Panc1 (cell line): ENCODE results near the gene ZNF18.

ENCODE experiments used
- POLR2AphosphoS5 ChIP-seq: IDR thresholded peaks from 2 replicates; pipeline ENCODE4 v1.6.1; 2012; ENCODE audit warnings: mild to moderate bottlenecking, low read depth, low read length, moderate library complexity
- SIN3A ChIP-seq: IDR thresholded peaks from 2 replicates; pipeline ENCODE4 v1.6.1; 2012; ENCODE audit warnings: low read depth, mild to moderate bottlenecking, low read length, moderate library complexity, borderline replicate concordance; ENCODE audit not compliant: insufficient read depth
- TCF7L2 ChIP-seq: IDR thresholded peaks from 2 replicates; pipeline ENCODE4 v1.6.1; 2011; ENCODE audit warnings: mild to moderate bottlenecking, low read depth, low read length, inconsistent platforms
- TF ChIP-seq, protein P1 (sequence below): fragments of 450-650 bp; IDR thresholded peaks from 2 replicates; pipeline ENCODE4 v1.5.1; 2017; ENCODE audit warnings: mild to moderate bottlenecking
- TF ChIP-seq, protein P2 (sequence below), 2 experiments: IDR thresholded peaks; 2 replicates each; pipeline ENCODE4 v1.6.1; 2011 to 2012; ENCODE audit warnings: low read depth in 2 of 2, control low read depth in 1 of 2, low read length in 1 of 2, mild to moderate bottlenecking in 1 of 2, moderate library complexity in 1 of 2; ENCODE audit not compliant: insufficient read depth in 1 of 2

GRCh38 chr17:11952610-11953009 is 44.7 kb downstream of the ZNF18 start:
- TF ChIP-seq, protein P1, sequence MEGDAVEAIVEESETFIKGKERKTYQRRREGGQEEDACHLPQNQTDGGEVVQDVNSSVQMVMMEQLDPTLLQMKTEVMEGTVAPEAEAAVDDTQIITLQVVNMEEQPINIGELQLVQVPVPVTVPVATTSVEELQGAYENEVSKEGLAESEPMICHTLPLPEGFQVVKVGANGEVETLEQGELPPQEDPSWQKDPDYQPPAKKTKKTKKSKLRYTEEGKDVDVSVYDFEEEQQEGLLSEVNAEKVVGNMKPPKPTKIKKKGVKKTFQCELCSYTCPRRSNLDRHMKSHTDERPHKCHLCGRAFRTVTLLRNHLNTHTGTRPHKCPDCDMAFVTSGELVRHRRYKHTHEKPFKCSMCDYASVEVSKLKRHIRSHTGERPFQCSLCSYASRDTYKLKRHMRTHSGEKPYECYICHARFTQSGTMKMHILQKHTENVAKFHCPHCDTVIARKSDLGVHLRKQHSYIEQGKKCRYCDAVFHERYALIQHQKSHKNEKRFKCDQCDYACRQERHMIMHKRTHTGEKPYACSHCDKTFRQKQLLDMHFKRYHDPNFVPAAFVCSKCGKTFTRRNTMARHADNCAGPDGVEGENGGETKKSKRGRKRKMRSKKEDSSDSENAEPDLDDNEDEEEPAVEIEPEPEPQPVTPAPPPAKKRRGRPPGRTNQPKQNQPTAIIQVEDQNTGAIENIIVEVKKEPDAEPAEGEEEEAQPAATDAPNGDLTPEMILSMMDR, result no peak
- TF ChIP-seq SIN3A (no peak), POLR2AphosphoS5 (no peak), TCF7L2 (no peak)
- TF ChIP-seq, protein P2, sequence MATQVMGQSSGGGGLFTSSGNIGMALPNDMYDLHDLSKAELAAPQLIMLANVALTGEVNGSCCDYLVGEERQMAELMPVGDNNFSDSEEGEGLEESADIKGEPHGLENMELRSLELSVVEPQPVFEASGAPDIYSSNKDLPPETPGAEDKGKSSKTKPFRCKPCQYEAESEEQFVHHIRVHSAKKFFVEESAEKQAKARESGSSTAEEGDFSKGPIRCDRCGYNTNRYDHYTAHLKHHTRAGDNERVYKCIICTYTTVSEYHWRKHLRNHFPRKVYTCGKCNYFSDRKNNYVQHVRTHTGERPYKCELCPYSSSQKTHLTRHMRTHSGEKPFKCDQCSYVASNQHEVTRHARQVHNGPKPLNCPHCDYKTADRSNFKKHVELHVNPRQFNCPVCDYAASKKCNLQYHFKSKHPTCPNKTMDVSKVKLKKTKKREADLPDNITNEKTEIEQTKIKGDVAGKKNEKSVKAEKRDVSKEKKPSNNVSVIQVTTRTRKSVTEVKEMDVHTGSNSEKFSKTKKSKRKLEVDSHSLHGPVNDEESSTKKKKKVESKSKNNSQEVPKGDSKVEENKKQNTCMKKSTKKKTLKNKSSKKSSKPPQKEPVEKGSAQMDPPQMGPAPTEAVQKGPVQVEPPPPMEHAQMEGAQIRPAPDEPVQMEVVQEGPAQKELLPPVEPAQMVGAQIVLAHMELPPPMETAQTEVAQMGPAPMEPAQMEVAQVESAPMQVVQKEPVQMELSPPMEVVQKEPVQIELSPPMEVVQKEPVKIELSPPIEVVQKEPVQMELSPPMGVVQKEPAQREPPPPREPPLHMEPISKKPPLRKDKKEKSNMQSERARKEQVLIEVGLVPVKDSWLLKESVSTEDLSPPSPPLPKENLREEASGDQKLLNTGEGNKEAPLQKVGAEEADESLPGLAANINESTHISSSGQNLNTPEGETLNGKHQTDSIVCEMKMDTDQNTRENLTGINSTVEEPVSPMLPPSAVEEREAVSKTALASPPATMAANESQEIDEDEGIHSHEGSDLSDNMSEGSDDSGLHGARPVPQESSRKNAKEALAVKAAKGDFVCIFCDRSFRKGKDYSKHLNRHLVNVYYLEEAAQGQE (IDR thresholded peaks at IDR 0.05; ENCODE audit: insufficient read depth in 1 of 2, low read depth in 2 of 2, low read length in 1 of 2), result no peak
